Endothelial cell of hepatic sinusoid (primary cell): Measurements from ENCODE around the gene SSBP3.
"Not testable (repeated sequence)": the region's sequence is repeated elsewhere in the genome, so short reads cannot be mapped to it uniquely, and the experiment has no call there.

Source experiments
- in situ Hi-C: cut with HindIII; loops from 2 replicates; pipeline ENCODE4 v1.10.0; 2017; ENCODE audit warnings: low sequenced_read_pairs

Gene SSBP3

GRCh38 chr1:54406339-54407153 is at the start of gene SSBP3:
SSBP3 (minus strand) TSS chr1:54406394.
- in situ Hi-C loops = no loop called here

- in situ Hi-C loops = no loop called here
These were observed 47.3 kb upstream of the SSBP3 start for GRCh38 chr1:54453509-54453908.

- in situ Hi-C loops = no loop called here
These were observed 46.8 kb upstream of the SSBP3 start for GRCh38 chr1:54453022-54453421.

GRCh38 chr1:54449431-54449830 is 43.2 kb upstream of the SSBP3 start:
- in situ Hi-C loops = not testable (repeated sequence)

GRCh38 chr1:54448801-54449200 is 42.6 kb upstream of the SSBP3 start:
- in situ Hi-C loops = not testable (repeated sequence)

GRCh38 chr1:54447081-54447480 is 40.9 kb upstream of the SSBP3 start:
- in situ Hi-C loops = not testable (repeated sequence)

- in situ Hi-C loops = no loop called here
These were observed 36.0 kb upstream of the SSBP3 start for GRCh38 chr1:54442185-54442584.

- in situ Hi-C loops = no loop called here
These were observed 33.5 kb upstream of the SSBP3 start for GRCh38 chr1:54439550-54440223.

- in situ Hi-C loops = no loop called here
These were observed 31.6 kb upstream of the SSBP3 start for GRCh38 chr1:54437783-54438182.

GRCh38 chr1:54436826-54437225 is 30.6 kb upstream of the SSBP3 start:
- in situ Hi-C loops = no loop called here

GRCh38 chr1:54429838-54430237 is 23.6 kb upstream of the SSBP3 start:
- in situ Hi-C loops = no loop called here

GRCh38 chr1:54428837-54429518 is 22.8 kb upstream of the SSBP3 start:
- in situ Hi-C loops = no loop called here

GRCh38 chr1:54425152-54425584 is 19.0 kb upstream of the SSBP3 start:
- in situ Hi-C loops = no loop called here

- in situ Hi-C loops = no loop called here
These were observed 18.2 kb upstream of the SSBP3 start for GRCh38 chr1:54424398-54424797.

GRCh38 chr1:54421101-54421504 is 14.9 kb upstream of the SSBP3 start:
- in situ Hi-C loops = no loop called here

- in situ Hi-C loops = not testable (repeated sequence)
These were observed 12.4 kb upstream of the SSBP3 start for GRCh38 chr1:54418598-54418997.

- in situ Hi-C loops = no loop called here
These were observed 10.9 kb upstream of the SSBP3 start for GRCh38 chr1:54417123-54417522.

GRCh38 chr1:54416435-54416834 is 10.2 kb upstream of the SSBP3 start:
- in situ Hi-C loops = no loop called here

- in situ Hi-C loops = no loop called here
These were observed 9.8 kb upstream of the SSBP3 start for GRCh38 chr1:54415991-54416390.

GRCh38 chr1:54415533-54415932 is 9.3 kb upstream of the SSBP3 start:
- in situ Hi-C loops = no loop called here

GRCh38 chr1:54413732-54414131 is 7.5 kb upstream of the SSBP3 start:
- in situ Hi-C loops = loop anchor here (5.0 kb wide), 1 partner anchor 74 kb away; no protein-coding TSS in a partner anchor

- in situ Hi-C loops = loop anchor here (5.0 kb wide), 1 partner anchor 74 kb away; no protein-coding TSS in a partner anchor
These were observed 7.1 kb upstream of the SSBP3 start for GRCh38 chr1:54413295-54413694.
